Stomach (tissue), 9 donors: ENCODE data around the gene MTM1. TPM values are rescaled to one million over a fixed set of nuclear protein-coding genes. Genes with fewer than 3 reads are reported as not detected.
A peak's percentile ranks its signal among the peaks of the same experiment; 100 is the strongest.

ENCODE experiments used
- DNase-seq, 2 donors: peaks; one replicate each; pipeline versions ENCODE4 v3.0.0 to v3.0.0-alpha.2; 2013 to 2019
- H3K27ac ChIP-seq, 5 donors: fragments of 200-600 bp in 4 of 5; sonication (generic) in 4 of 5; one replicate each; pipeline ENCODE4 v1.5.1; 2013 to 2019; ENCODE audit warnings: mild to moderate bottlenecking in 1 of 5, moderate library complexity in 1 of 5
- H3K27me3 ChIP-seq, 3 donors: fragments of 200-600 bp; sonication (generic); one replicate each; pipeline ENCODE4 v1.5.1; 2017 to 2019; ENCODE audit warnings: mixed run types in 1 of 3
- H3K36me3 ChIP-seq, 4 donors: fragments of 200-600 bp; sonication (generic); 1 replicate in 3 of 4; 2 replicates in 1 of 4; pipeline ENCODE4 v1.5.1; 2016 to 2019
- H3K4me1 ChIP-seq, 4 donors: fragments of 200-600 bp; sonication (generic); one replicate each; pipeline ENCODE4 v1.5.1; 2016 to 2019
- H3K4me3 ChIP-seq, 4 donors: fragments of 200-600 bp; sonication (generic) in 3 of 4; one replicate each; pipeline ENCODE4 v1.5.1; 2016 to 2019; ENCODE audit warnings: mild to moderate bottlenecking in 1 of 4
- H3K9me3 ChIP-seq, 4 donors: fragments of 200-600 bp; sonication (generic); one replicate each; pipeline ENCODE4 v1.5.1; 2016 to 2019
- CTCF ChIP-seq, 7 experiments: fragments of 450-650 bp in 4 of 7; fragments of 200-600 bp in 3 of 7; sonication (generic) in 3 of 7; IDR thresholded peaks; one replicate each; pipeline ENCODE4 v1.5.1; 2016 to 2019; ENCODE audit warnings: antibody characterized with exemption in 7 of 7, control low read depth in 2 of 7, mild to moderate bottlenecking in 1 of 7
- EP300 ChIP-seq: sonication (generic); formaldehyde crosslinking; IDR thresholded peaks from one replicate; pipeline ENCODE4 v1.6.1; 2017; ENCODE audit warnings: antibody characterized with exemption
- POLR2A ChIP-seq, 4 donors: fragments of 450-650 bp; IDR thresholded peaks; one replicate each; pipeline ENCODE4 v1.6.1; 2016; ENCODE audit warnings: antibody characterized with exemption in 4 of 4, control low read depth in 2 of 4, mild to moderate bottlenecking in 1 of 4, moderate library complexity in 1 of 4
- POLR2AphosphoS5 ChIP-seq, 3 donors: sonication (generic); formaldehyde crosslinking; IDR thresholded peaks; one replicate each; pipeline ENCODE4 v1.6.1; 2016; ENCODE audit warnings: antibody characterized with exemption in 3 of 3
- WGBS, 5 donors: extraction: QIAGEN DNeasy Blood & Tissue Kit in 3 of 5; methylation state at CpG; one replicate each; pipeline versions ENCODE4 v1.1.5 to v1.1.7; 2013 to 2018; 5-methylcytosine and 5-hydroxymethylcytosine counted together
- intact Hi-C: fragments of 100-400 bp; cut with DNase I; formaldehyde crosslinking; loops from one replicate; pipeline ENCODE4 v1.15.1; 2023; ENCODE audit warnings: low total_unique reads
- polyA plus RNA-seq, 3 donors: library from polyadenylated mRNA; stranded (reverse); fragments of 200-250 nt; gene quantifications; one replicate each; pipeline ENCODE4 v1.2.3, GENCODE V29; 2013
- total RNA-seq, 5 donors: library from RNA; depleted of rRNA; stranded (reverse); fragments of >200 nt; gene quantifications; one replicate each; pipeline versions ENCODE4 v1.1.0 to v1.2.3, GENCODE V29; 2014 to 2016
- donor health status: healthy with polysubstance abuse.
- donor health status: Bipolar disorder and iron deficiency.
- donor health status: healthy.

The MTM1 gene
- total and polyA plus RNA-seq, 8 donors = 3.5 to 28.0 (median 6.7) TPM

DNA sequence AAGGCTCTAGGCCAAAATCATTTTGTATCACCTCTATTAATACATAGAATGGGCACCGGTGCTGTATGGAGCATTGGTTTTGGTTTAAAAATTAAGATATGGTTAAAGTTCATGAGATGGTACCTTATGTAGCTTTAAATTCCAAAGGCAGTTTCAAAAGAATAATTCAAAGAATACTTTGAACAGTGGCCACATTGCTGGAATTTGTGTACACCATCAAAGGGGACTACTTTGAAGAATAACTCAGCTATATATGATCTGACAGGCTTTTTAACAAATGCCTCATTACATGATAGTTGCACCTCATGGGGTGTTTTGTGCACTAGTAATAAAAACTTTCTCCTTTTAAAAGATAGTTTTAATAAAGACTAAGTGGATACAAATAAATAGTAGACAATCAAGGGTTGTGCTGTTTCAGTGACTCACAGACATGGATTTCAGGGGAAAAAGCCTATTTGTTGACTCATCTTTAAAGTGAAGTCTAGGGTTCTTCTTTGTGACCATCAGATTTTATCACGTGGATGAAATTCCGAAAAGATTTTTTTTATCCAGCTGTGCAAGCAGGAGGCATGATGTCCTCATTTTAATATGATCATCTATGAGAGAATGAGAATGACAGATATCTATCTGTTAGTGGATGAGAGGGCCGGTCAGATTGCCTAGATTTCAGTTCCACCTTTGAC lies 12.8 kb downstream of the MTM1 start:
- Histone ChIP-seq H3K4me3 (no peak overlapping the region), H3K36me3 (no peaks in the 10 kb centered on the region), H3K9me3 (peaks cover 0 to 5% (median 0%) of the 10 kb centered on the region in 4 donors), H3K4me1 (peaks cover 0 to 22% (median under 1%) of the 10 kb centered on the region in 4 donors), H3K27me3 (no peaks in the 10 kb centered on the region), H3K27ac (no peak overlapping the region)
- intact Hi-C loops = no loop called here
- no peak for DNase-seq
- WGBS, 5 donors = 70 to 79% (median 77%) methylated on average over 4 of the region's 4 CpGs
- no peak for TF ChIP-seq CTCF (IDR thresholded peaks at IDR 0.05)
- TF ChIP-seq POLR2A (IDR thresholded peaks at IDR 0.05) = no peak
- no peak for TF ChIP-seq EP300
- TF ChIP-seq POLR2AphosphoS5 (IDR thresholded peaks at IDR 0.05) = no peak

DNA sequence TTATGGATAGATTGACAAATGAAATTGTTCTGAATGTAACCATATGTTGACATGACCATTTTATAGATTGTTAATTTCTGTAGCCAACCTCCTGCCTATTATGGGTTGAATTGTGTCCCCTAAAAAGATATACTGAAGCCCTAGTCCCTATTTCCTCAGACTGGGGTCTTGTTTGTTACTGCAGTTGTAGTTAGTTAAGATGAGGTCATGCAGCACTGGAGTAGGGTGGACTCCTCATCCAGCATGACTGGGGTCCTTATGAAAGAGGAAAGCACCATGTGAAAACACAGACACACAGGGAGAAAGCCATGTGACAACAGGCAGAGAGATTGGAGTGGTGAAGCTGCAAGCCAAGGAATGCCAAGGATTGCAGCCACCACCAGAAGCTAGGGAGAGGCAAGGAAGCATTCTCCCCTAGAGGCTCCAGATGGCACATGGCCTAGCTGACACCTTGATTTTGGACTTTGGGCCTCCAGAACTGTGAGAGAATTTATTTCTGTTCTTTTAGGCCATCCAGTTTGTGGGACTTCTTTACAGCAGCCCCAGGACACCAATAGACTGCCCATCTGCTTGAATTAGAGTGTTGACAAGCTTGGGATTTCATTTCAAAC lies 14.0 kb downstream of the MTM1 start:
- Histone ChIP-seq H3K9me3 (peaks cover 0 to 5% (median 0%) of the 10 kb centered on the region in 4 donors), H3K4me1 (peaks cover 0 to 11% (median 0%) of the 10 kb centered on the region in 4 donors), H3K36me3 (no peaks in the 10 kb centered on the region), H3K4me3 (no peak overlapping the region), H3K27me3 (no peaks in the 10 kb centered on the region), H3K27ac (no peak overlapping the region)
- intact Hi-C loops = no loop called here
- DNase-seq = no peak
- no peak for TF ChIP-seq POLR2AphosphoS5 (IDR thresholded peaks at IDR 0.05)
- no peak for TF ChIP-seq CTCF (IDR thresholded peaks at IDR 0.05)
- no peak for TF ChIP-seq EP300
- TF ChIP-seq POLR2A (IDR thresholded peaks at IDR 0.05) = no peak

DNA sequence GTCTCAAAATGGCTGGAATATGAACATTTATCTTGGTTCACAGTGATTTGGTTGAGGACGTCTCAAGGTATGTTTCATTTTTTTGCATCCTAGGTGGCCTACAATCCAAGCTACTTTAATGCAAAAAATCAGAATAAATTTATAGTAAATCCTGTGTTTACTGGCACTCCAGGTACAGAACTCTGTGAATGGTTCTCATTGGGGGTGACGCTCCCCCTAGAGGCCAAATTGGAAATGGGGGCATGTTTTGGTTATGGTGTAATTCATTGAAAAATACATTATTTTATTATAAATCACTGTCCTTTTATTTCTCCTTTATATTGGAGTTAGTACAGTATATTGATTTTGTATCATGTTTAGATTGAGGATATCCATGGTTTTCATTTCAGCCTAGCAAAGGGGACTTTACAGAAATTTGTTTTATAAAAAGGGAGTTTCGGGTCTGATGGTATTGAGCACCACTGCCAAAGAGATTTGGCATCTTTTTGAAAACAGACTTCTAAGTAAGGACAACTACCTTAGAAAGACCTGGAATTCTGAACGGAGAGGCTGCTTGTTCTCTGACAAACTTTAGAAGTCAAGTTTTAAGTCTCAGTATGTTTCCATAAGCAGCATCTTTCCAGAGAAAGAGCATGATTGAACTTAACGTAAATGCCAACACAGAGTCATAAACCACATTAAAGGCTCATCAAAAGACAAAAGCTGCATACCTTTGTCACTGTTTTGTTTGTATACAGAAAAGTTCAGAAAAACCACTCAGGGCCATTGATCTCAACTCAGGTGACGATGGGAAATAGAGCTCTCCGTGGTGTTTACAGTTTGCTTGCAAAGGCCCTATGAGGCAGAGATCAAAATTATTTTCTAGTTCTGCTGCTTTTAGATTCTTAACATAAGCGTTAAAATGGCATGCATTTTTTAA lies 19.4 kb downstream of the MTM1 start:
- Histone ChIP-seq H3K27ac (no peak overlapping the region), H3K4me3 (no peak overlapping the region), H3K9me3 (no peaks in the 10 kb centered on the region), H3K4me1 (no peaks in the 10 kb centered on the region), H3K27me3 (no peaks in the 10 kb centered on the region), H3K36me3 (no peaks in the 10 kb centered on the region)
- peak in 4 of 7 experiments; percentile 26 to 50 (median 30) for TF ChIP-seq CTCF (IDR thresholded peaks at IDR 0.05)
- TF ChIP-seq EP300 = no peak
- intact Hi-C loops = no loop called here
- WGBS, 5 donors = 57 to 77% (median 75%) methylated on average over 8 of the region's 8 CpGs
- peak in 1 of 2 donors; percentile 40 for DNase-seq

GRCh38 chrX:150594584-150594983 lies 26.2 kb downstream of the MTM1 start:
- DNase-seq = no peak
- H3K9me3 ChIP-seq = no peaks in the 10 kb centered on the region
- H3K36me3 ChIP-seq = peaks cover 0 to 15% (median 11%) of the 10 kb centered on the region in 4 donors
- 53 to 94% (median 66%) methylated on average over 1 of the region's 1 CpG for WGBS, 5 donors
- intact Hi-C loops = no loop called here
- H3K4me3 ChIP-seq = no peak overlapping the region
- H3K27me3 ChIP-seq = no peaks in the 10 kb centered on the region
- TF ChIP-seq POLR2A (IDR thresholded peaks at IDR 0.05) (no peak), EP300 (no peak), POLR2AphosphoS5 (IDR thresholded peaks at IDR 0.05) (no peak), CTCF (IDR thresholded peaks at IDR 0.05) (no peak)
- no peak overlapping the region for H3K27ac ChIP-seq
- H3K4me1 ChIP-seq = no peaks in the 10 kb centered on the region
